Measurements from ENCODE around the gene PLA2G3. TPM values are rescaled to one million over a fixed set of nuclear protein-coding genes. Genes with fewer than 3 reads are reported as not detected.

The PLA2G3 gene
- total RNA-seq, 1 donor from 2014 or later: 5.0 TPM

DNA sequence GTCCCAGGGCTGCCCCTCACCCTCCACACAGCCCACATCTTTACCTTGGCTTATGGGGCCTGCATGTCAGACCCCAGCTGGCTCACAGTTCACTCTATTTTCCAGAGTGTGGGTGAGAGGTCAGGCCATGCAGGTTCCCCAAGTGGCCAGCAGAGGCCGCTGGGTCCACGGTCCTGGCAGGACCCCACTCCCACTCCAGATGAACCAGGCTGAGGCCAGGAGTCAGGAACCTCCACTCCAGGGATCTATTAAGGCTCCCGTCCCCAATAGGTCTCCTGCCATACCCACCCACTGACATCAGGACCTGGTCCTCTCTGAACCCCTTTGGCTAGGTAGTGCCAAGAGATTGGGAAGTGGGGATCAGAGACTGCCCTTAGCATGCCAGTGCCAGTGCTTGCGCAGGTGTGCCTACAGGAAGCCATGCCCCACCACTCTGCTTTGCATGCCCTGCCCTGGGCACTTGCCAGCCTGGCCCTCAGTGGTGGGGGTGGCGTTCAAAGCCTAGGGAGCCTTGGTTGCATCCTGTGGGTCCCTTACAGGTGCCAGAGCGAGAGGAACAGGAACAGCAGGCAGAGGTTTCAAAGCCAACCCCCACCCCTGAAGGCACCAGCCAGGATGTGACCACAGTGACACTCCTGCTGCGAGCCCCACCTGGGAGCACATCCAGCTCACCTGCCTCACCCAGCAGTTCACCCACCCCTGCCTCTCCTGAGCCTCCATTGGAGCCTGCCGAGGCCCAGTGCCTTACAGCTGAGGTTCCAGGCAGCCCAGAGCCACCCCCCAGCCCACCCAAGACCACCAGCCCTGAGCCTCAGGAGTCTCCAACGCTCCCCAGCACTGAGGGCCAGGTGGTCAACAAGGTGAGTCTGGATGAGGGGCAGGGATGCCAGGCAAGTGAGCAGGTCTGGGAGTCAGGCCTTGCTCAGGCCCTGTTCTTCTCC is 50.9 kb downstream of the PLA2G3 start:
- Histone ChIP-seq H3K4me3 (no peak overlapping the region), H3K27ac (peak overlapping the region; percentile 53), H3K4me1 (peaks cover 23% of the 10 kb centered on the region), H3K27me3 (ENCODE audit: low read depth) (no peaks in the 10 kb centered on the region), H3K36me3 (peaks cover 68% of the 10 kb centered on the region), H3K9me3 (no peaks in the 10 kb centered on the region)
- ATAC-seq: peak; percentile 21 to 22
- intact Hi-C loops (cut with DNase I): loop anchor here (10.0 kb wide), 1 partner anchor 145 kb away; no protein-coding TSS in a partner anchor
- TF ChIP-seq, protein P1, sequence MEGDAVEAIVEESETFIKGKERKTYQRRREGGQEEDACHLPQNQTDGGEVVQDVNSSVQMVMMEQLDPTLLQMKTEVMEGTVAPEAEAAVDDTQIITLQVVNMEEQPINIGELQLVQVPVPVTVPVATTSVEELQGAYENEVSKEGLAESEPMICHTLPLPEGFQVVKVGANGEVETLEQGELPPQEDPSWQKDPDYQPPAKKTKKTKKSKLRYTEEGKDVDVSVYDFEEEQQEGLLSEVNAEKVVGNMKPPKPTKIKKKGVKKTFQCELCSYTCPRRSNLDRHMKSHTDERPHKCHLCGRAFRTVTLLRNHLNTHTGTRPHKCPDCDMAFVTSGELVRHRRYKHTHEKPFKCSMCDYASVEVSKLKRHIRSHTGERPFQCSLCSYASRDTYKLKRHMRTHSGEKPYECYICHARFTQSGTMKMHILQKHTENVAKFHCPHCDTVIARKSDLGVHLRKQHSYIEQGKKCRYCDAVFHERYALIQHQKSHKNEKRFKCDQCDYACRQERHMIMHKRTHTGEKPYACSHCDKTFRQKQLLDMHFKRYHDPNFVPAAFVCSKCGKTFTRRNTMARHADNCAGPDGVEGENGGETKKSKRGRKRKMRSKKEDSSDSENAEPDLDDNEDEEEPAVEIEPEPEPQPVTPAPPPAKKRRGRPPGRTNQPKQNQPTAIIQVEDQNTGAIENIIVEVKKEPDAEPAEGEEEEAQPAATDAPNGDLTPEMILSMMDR (IDR thresholded peaks at IDR 0.05): peak; percentile 77
- DNase-seq: no peak

DNA sequence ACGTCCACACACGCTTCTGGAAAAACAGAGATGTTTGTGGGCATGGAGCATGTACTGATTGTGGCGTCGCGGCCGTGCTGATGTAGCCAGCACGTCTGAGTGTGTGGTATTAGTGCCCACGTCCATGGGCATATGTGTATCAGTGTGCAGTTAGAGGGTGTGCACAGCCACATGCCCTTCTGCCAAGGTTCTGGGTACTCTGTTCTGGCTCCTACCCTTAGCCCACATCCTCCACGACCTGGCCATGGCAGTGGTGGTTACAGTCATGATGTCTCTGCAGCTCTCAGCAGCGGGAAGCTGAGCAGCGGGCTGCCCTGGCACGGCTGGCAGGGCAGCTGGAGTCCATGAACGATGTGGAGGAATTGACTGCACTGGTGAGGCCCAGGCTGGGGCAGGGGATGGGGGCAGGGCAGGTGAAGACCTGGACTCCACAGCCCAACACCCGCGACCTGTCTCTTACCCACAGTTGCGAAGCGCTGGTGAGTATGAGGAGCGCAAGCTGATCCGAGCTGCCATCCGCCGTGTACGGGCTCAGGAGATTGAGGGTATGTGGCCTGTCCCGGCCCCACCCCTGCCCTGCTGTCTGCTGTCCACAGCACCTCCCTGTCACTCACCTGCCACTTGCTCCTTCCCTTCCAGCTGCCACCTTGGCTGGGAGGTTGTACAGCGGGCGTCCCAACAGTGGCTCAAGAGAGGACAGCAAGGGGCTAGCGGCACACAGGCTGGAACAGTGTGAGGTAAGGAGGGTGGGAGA is 51.9 kb downstream of the PLA2G3 start:
- Histone ChIP-seq H3K4me3 (no peak overlapping the region), H3K27me3 (ENCODE audit: low read depth) (no peaks in the 10 kb centered on the region), H3K4me1 (peaks cover 33% of the 10 kb centered on the region), H3K36me3 (peaks cover 58% of the 10 kb centered on the region), H3K9me3 (no peaks in the 10 kb centered on the region), H3K27ac (peak overlapping the region; percentile 53)
- intact Hi-C loops (cut with DNase I): loop anchor here (10.0 kb wide), 1 partner anchor 144 kb away; no protein-coding TSS in a partner anchor
- no peak for DNase-seq
- ATAC-seq: no peak
- TF ChIP-seq, protein P1 (IDR thresholded peaks at IDR 0.05): no peak

DNA sequence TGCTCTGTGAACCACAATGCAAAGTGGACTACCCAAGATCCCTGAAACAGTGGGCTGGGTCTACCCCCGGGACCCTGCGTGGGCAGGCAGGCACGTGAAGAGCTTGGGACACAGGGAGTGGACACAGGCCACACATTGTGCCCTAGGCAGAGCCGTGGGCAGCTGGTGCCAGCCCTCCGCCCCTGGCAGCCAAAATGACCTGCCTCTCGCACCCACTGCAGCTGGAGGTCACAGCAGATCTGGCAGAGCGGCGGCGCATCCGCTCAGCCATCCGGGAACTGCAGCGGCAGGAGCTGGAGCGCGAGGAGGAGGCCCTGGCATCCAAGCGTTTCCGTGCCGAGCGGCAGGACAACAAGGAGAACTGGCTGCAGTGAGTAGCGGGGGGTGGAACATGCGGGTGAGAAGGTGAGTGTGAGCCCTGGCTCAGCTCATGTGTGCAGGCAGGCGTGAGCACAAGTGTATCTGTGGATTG is 52.5 kb downstream of the PLA2G3 start:
- Histone ChIP-seq H3K27me3 (ENCODE audit: low read depth) (no peaks in the 10 kb centered on the region), H3K4me1 (peaks cover 39% of the 10 kb centered on the region), H3K9me3 (no peaks in the 10 kb centered on the region), H3K27ac (no peak overlapping the region), H3K36me3 (peaks cover 52% of the 10 kb centered on the region), H3K4me3 (no peak overlapping the region)
- DNase-seq: no peak
- TF ChIP-seq, protein P1 (IDR thresholded peaks at IDR 0.05): no peak
- no peak for ATAC-seq
- intact Hi-C loops (cut with DNase I): loop anchor here (10.0 kb wide), 1 partner anchor 143 kb away; no protein-coding TSS in a partner anchor

DNA sequence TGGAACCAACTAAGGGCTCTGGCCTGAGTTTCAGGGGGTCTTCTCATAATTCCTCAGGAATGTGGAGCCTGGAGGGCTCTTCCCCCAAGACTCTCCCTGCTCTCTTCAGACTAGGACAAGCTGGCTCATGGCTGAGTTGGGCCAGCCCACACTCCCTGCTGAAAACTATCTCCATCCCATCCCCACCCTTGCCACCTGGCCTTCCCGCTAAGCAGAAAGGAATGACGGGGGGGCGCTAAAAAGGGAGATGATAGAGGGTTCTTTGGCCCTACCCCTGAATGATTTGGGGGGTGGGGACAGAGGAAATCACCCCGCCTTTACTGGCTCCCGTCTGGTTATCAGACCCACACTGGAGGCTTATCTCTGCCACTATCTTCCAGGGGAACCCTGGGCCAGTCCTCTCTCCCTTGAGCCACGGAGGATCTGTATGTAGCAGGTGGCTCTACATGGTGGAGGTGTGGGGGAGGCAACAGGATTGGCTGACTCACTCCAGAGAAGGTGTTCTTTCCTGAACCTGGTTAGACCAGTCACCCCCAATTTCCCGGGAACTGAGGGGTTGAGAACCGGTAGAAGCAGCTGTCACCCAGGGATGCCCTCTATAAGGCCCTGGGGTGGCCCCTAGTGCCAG is 53.5 kb downstream of the PLA2G3 start:
- H3K27me3 ChIP-seq (ENCODE audit: low read depth): no peaks in the 10 kb centered on the region
- peaks cover 49% of the 10 kb centered on the region for H3K4me1 ChIP-seq
- peaks cover 42% of the 10 kb centered on the region for H3K36me3 ChIP-seq
- no peaks in the 10 kb centered on the region for H3K9me3 ChIP-seq
- no peak overlapping the region for H3K4me3 ChIP-seq
- TF ChIP-seq, protein P1 (IDR thresholded peaks at IDR 0.05): no peak
- no peak for DNase-seq
- ATAC-seq: no peak
- H3K27ac ChIP-seq: no peak overlapping the region
- intact Hi-C loops (cut with DNase I): loop anchor here (10.0 kb wide), 1 partner anchor 142 kb away; no protein-coding TSS in a partner anchor

DNA sequence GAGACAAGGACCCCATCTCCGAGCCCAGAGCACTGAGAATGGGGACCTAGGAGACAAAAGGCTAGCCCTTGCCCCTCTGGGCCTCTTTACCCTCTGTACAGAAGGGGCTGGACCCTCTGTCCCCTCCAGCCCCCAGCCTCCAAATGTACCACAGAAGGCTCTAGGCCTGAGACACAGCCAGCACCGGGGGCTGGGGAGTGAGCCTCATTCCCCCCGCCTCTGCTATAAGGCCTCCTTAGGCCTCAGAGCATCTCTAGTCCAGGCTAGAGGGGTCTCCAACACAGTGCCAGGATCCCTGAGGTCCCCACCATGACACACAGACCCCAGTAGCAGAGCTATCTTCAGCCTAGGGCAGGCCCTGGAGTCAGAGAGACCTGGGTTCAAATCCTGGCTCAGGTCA is 54.4 kb downstream of the PLA2G3 start:
- Histone ChIP-seq H3K4me1 (peaks cover 54% of the 10 kb centered on the region), H3K36me3 (peaks cover 33% of the 10 kb centered on the region), H3K27me3 (ENCODE audit: low read depth) (no peaks in the 10 kb centered on the region), H3K9me3 (no peaks in the 10 kb centered on the region), H3K27ac (peak overlapping the region; percentile 98), H3K4me3 (peak overlapping the region; percentile 96)
- no peak for DNase-seq
- TF ChIP-seq, protein P1 (IDR thresholded peaks at IDR 0.05): no peak
- no peak for ATAC-seq
- intact Hi-C loops (cut with DNase I): loop anchor here (10.0 kb wide), 1 partner anchor 141 kb away; no protein-coding TSS in a partner anchor

All from lower lobe of right lung (tissue), 2 donors.